Left cardiac atrium (tissue), 4 donors: Measurements from ENCODE around the gene CBY2. TPM values are rescaled to one million over a fixed set of nuclear protein-coding genes. Genes with fewer than 3 reads are reported as not detected.

ENCODE experiments used
- ATAC-seq, 2 donors: fragments of 200-7000 bp; cut with Tn5 transposase; one replicate each; pipeline ENCODE4 v1.9.1; 2020; ENCODE audit warnings: mild to moderate bottlenecking in 2 of 2, moderate library complexity in 2 of 2
- DNase-seq: peaks from one replicate; pipeline ENCODE4 v3.0.0-alpha.2; 2020
- intact Hi-C, 2 donors: fragments of 100-400 bp; cut with DNase I; formaldehyde crosslinking; loops; one replicate each; pipeline versions ENCODE4 v1.14.1 to v1.15.1; 2022 to 2023
- total RNA-seq, 2 donors: library from RNA; stranded (reverse); fragmentation: NEBNext Ultra II Directional; extraction: Animal tissue kit (Norgen Biotek cat#: 25700); gene quantifications; one replicate each; pipeline ENCODE4 v1.2.1, GENCODE V29; 2021
- donor health status: DM: no; HTN: yes; CAD: no.
- donor health status: DM: no; HTN: yes; CAD: no; lungs with severe emphysema.
- donor health status: DM: yes; HTN: yes; CAD: no.
- donor health status: Dilated cardiomyopathy.

CBY2 gene
- total RNA-seq, 2 donors from 2014 or later: not detected

GRCh38 chr13:45696610-45697226, 5.4 kb upstream of the CBY2 start:
- intact Hi-C loops: no loop called here
- DNase-seq: no peak
- ATAC-seq: peak in 1 of 2 donors; percentile 25

GRCh38 chr13:45700971-45701900, 884 bp upstream of the CBY2 start:
- ATAC-seq (peak in 1 of 2 donors; percentile 39), DNase-seq (no peak)
- intact Hi-C loops: no loop called here

GRCh38 chr13:45702869-45703391, 810 bp downstream of the CBY2 start:
- ATAC-seq (no peak), DNase-seq (no peak)
- intact Hi-C loops: no loop called here

- no peak for DNase-seq
- intact Hi-C loops: no loop called here
- ATAC-seq: no peak
Measured at GRCh38 chr13:45704211-45704739, 2.2 kb downstream of the CBY2 start.

- intact Hi-C loops: no loop called here
- no peak for DNase-seq
- peak in 1 of 2 donors; percentile 41 for ATAC-seq
Measured at GRCh38 chr13:45704854-45705695, 3.0 kb downstream of the CBY2 start.

- DNase-seq (no peak), ATAC-seq (no peak)
- intact Hi-C loops: no loop called here
Measured at GRCh38 chr13:45705918-45706317, 3.8 kb downstream of the CBY2 start.

GRCh38 chr13:45707516-45708100, 5.5 kb downstream of the CBY2 start:
- intact Hi-C loops: no loop called here
- no peak for DNase-seq
- no peak for ATAC-seq

- ATAC-seq (no peak), DNase-seq (no peak)
- intact Hi-C loops: no loop called here
Measured at GRCh38 chr13:45711951-45712350, 9.8 kb downstream of the CBY2 start.

GRCh38 chr13:45713106-45713690, 11.1 kb downstream of the CBY2 start:
- DNase-seq (no peak), ATAC-seq (no peak)
- intact Hi-C loops: no loop called here

- intact Hi-C loops: no loop called here
- no peak for ATAC-seq
- DNase-seq: no peak
Measured at GRCh38 chr13:45713721-45714120, 11.6 kb downstream of the CBY2 start.

GRCh38 chr13:45714170-45714569, 12.1 kb downstream of the CBY2 start:
- DNase-seq (no peak), ATAC-seq (no peak)
- intact Hi-C loops: no loop called here

- ATAC-seq (no peak), DNase-seq (no peak)
- intact Hi-C loops: no loop called here
Measured at GRCh38 chr13:45715351-45715750, 13.2 kb downstream of the CBY2 start.

GRCh38 chr13:45717349-45717748, 15.2 kb downstream of the CBY2 start:
- no peak for ATAC-seq
- DNase-seq: no peak
- intact Hi-C loops: no loop called here

GRCh38 chr13:45718063-45718462, 15.9 kb downstream of the CBY2 start:
- intact Hi-C loops: no loop called here
- ATAC-seq: no peak
- DNase-seq: no peak

GRCh38 chr13:45718992-45719391, 16.9 kb downstream of the CBY2 start:
- intact Hi-C loops: no loop called here
- DNase-seq: no peak
- no peak for ATAC-seq

GRCh38 chr13:45721203-45721731, 19.1 kb downstream of the CBY2 start:
- ATAC-seq (no peak), DNase-seq (no peak)
- intact Hi-C loops: no loop called here

- intact Hi-C loops: no loop called here
- ATAC-seq: no peak
Measured at GRCh38 chr13:45723798-45724197, 21.7 kb downstream of the CBY2 start.

GRCh38 chr13:45728759-45729158, 26.6 kb downstream of the CBY2 start:
- ATAC-seq (no peak), DNase-seq (no peak)
- intact Hi-C loops: no loop called here

More at GRCh38 chr13:45723798-45724197, 21.7 kb downstream of the CBY2 start:
- DNase-seq: no peak
